ENCODE results near the gene MCCD1.

GRCh38 chr6:31546958-31547726 lies 18.4 kb downstream of the MCCD1 start, which contains the start of gene NFKBIL1:
- TF ChIP-seq PRRX2 (CRISPR knock-in tag; IDR thresholded peaks at IDR 0.05) (no peak), CTCF (IDR thresholded peaks at IDR 0.05) (no peak), JAZF1 (CRISPR knock-in tag; IDR thresholded peaks at IDR 0.05) (no peak), FOXJ3 (CRISPR knock-in tag; IDR thresholded peaks at IDR 0.05; ENCODE audit: borderline replicate concordance) (no peak), USF2 (CRISPR knock-in tag; IDR thresholded peaks at IDR 0.05) (no peak), ATF3 (CRISPR knock-in tag; conservative IDR thresholded peaks at IDR 0.05) (no peak), ZBTB21 (CRISPR knock-in tag; IDR thresholded peaks at IDR 0.05; ENCODE audit: borderline replicate concordance) (no peak)
